ENCODE measurements around the gene SUN3. TPM values are rescaled to one million over a fixed set of nuclear protein-coding genes. Genes with fewer than 3 reads are reported as not detected.

Gene SUN3
- total and polyA plus RNA-seq, 10 of the 15 experiments (the other 5 are each of a cell fraction or from before 2014, with no cell fraction given) = 0.29 to 0.48 TPM; not detected in 8

DNA sequence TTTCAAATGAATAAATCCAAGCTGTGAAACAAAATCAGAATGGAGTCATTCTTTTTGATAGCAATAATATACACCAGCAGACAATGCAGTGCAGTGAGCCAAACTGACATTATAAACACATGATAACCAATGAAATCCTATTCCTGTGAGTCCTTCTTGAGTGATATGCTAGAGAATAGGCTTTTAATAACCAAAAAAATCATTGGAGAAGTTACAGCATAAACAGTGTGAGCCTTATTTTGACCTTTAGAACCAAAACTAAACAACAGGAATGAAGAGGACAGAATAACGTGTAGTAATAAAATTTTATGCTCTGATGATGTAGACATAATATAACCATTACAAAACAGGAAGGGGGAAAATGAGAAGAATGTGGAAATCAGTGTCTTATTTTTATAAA is 58.1 kb downstream of the SUN3 start:
- intact Hi-C loops (cut with micrococcal nuclease; ENCODE audit: unreplicated experiment) (no loop called here), in situ Hi-C loops (cut with MboI) (no loop called here)
- FAIRE-seq = no peak
- H3K4me3 ChIP-seq = no peak overlapping the region
- POLR2A ChIA-PET = no interaction called here
- H3K9me3 ChIP-seq (replicated peaks; ENCODE audit: control insufficient read depth, insufficient read depth, low read length) = no peaks in the 10 kb centered on the region
- no peak for DNase-seq (ENCODE audit: low read depth, low spot score)
- H3K27ac ChIP-seq (ENCODE audit: control insufficient read depth, insufficient read depth) = no peak overlapping the region
- SMC1A ChIA-PET (ENCODE audit: uncharacterized antibody, unreplicated experiment) = interaction anchor here (2.7 kb wide), 1 partner anchor 26 kb away, joined by 18 read pairs; no protein-coding TSS in a partner anchor
- H2AFZ ChIP-seq (ENCODE audit: control insufficient read depth, low read depth, low read length) = no peak overlapping the region
- H3K4me2 ChIP-seq (ENCODE audit: control insufficient read depth, insufficient read depth) = no peak overlapping the region
- H3K79me2 ChIP-seq (ENCODE audit: control insufficient read depth, insufficient read depth, low read length) = no peaks in the 10 kb centered on the region
- no peak for ATAC-seq
- H4K20me1 ChIP-seq (ENCODE audit: control insufficient read depth, insufficient read depth) = no peaks in the 10 kb centered on the region
- CTCF ChIA-PET = interaction anchor here (1.0 to 2.7 kb wide), 3 partner anchors 10 to 25 kb away, joined by 3 to 35 read pairs (median 4); no protein-coding TSS in a partner anchor
- H3K4me1 ChIP-seq (ENCODE audit: control insufficient read depth, insufficient read depth, low read length) = peaks cover 5% of the 10 kb centered on the region
- TF ChIP-seq POLR2A (IDR thresholded peaks at IDR 0.05; ENCODE audit: low read depth, low read length) = no peak
- no peak for TF ChIP-seq HCFC1 (IDR thresholded peaks at IDR 0.05; ENCODE audit: low read length)
- no peak for TF ChIP-seq POLR2AphosphoS2 (IDR thresholded peaks at IDR 0.05; ENCODE audit: low read depth, low read length)
- no peak for TF ChIP-seq TARDBP (IDR thresholded peaks at IDR 0.05; ENCODE audit: borderline replicate concordance)
- no peak for TF ChIP-seq NR2C1 (IDR thresholded peaks at IDR 0.05)
- no peak for TF ChIP-seq ZBTB40 (IDR thresholded peaks at IDR 0.05; ENCODE audit: borderline replicate concordance)
- no peak for TF ChIP-seq MAX (IDR thresholded peaks at IDR 0.05; ENCODE audit: low read depth, low read length)
- no peak for TF ChIP-seq SIX5 (IDR thresholded peaks at IDR 0.05; ENCODE audit: low read depth, low read length, severe bottlenecking)
- TF ChIP-seq, protein P1, sequence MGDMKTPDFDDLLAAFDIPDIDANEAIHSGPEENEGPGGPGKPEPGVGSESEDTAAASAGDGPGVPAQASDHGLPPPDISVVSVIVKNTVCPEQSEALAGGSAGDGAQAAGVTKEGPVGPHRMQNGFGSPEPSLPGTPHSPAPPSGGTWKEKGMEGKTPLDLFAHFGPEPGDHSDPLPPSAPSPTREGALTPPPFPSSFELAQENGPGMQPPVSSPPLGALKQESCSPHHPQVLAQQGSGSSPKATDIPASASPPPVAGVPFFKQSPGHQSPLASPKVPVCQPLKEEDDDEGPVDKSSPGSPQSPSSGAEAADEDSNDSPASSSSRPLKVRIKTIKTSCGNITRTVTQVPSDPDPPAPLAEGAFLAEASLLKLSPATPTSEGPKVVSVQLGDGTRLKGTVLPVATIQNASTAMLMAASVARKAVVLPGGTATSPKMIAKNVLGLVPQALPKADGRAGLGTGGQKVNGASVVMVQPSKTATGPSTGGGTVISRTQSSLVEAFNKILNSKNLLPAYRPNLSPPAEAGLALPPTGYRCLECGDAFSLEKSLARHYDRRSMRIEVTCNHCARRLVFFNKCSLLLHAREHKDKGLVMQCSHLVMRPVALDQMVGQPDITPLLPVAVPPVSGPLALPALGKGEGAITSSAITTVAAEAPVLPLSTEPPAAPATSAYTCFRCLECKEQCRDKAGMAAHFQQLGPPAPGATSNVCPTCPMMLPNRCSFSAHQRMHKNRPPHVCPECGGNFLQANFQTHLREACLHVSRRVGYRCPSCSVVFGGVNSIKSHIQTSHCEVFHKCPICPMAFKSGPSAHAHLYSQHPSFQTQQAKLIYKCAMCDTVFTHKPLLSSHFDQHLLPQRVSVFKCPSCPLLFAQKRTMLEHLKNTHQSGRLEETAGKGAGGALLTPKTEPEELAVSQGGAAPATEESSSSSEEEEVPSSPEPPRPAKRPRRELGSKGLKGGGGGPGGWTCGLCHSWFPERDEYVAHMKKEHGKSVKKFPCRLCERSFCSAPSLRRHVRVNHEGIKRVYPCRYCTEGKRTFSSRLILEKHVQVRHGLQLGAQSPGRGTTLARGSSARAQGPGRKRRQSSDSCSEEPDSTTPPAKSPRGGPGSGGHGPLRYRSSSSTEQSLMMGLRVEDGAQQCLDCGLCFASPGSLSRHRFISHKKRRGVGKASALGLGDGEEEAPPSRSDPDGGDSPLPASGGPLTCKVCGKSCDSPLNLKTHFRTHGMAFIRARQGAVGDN (IDR thresholded peaks at IDR 0.05) = no peak
- no peak overlapping the region for H3K9ac ChIP-seq (ENCODE audit: control insufficient read depth, insufficient read depth, low read length)
- 53% methylated on average over 1 of the region's 1 CpG for WGBS (ENCODE audit: insufficient coverage, insufficient replicate concordance, low lambda C conversion rate, missing lambda C conversion rate)
- no TSS peak for BruUV-seq (replicated peaks)
- no peaks in the 10 kb centered on the region for H3K27me3 ChIP-seq (replicated peaks in 1 of 2; ENCODE audit: control insufficient read depth in 2 of 2, insufficient read depth in 2 of 2, low read length in 1 of 2)
- H3K36me3 ChIP-seq (ENCODE audit: control insufficient read depth in 2 of 2, insufficient read depth in 2 of 2, low read length in 1 of 2) = peaks cover 4 to 25% of the 10 kb centered on the region in 2 experiments; a peak in 3 of 4 replicates
- RAD21 ChIA-PET (ENCODE audit: unreplicated experiment) = interaction anchor here (1.0 kb wide), 1 partner anchor 25 kb away, joined by 3 read pairs; no protein-coding TSS in a partner anchor

Data from GM12878 (cell line).